IPS-NIHi11 (cell line): ENCODE results near the gene CLDN9.

Experiments used
- DNase-seq: peaks from one replicate; pipeline ENCODE4 v3.0.0; 2012; ENCODE audit warnings: mixed read lengths, low spot score

CLDN9 gene

GRCh38 chr16:2992383-2993081, 20.2 kb upstream of the CLDN9 start:
- DNase-seq, result no peak

- DNase-seq, result peak; percentile 18
Measured at GRCh38 chr16:2996298-2996697, 16.4 kb upstream of the CLDN9 start.

- DNase-seq, result no peak
Measured at GRCh38 chr16:2999929-3000328, 12.8 kb upstream of the CLDN9 start.

- DNase-seq, result no peak
Measured at GRCh38 chr16:3000540-3000939, 12.2 kb upstream of the CLDN9 start.

- no peak for DNase-seq
Measured at GRCh38 chr16:3001316-3001715, 11.4 kb upstream of the CLDN9 start.

GRCh38 chr16:3003582-3004270, 9.0 kb upstream of the CLDN9 start:
- peak; percentile 94 for DNase-seq

- DNase-seq, result no peak
Measured at GRCh38 chr16:3004319-3004718, 8.4 kb upstream of the CLDN9 start.

- no peak for DNase-seq
Measured at GRCh38 chr16:3004781-3005284, 7.9 kb upstream of the CLDN9 start.

- DNase-seq, result no peak
Measured at GRCh38 chr16:3007059-3007956, 5.4 kb upstream of the CLDN9 start.

GRCh38 chr16:3007957-3008689, 4.6 kb upstream of the CLDN9 start:
- DNase-seq, result no peak

- no peak for DNase-seq
Measured at GRCh38 chr16:3008690-3009037, 4.1 kb upstream of the CLDN9 start.

- DNase-seq, result peak; percentile 57
Measured at GRCh38 chr16:3009568-3010390, 2.9 kb upstream of the CLDN9 start.

GRCh38 chr16:3010510-3010909, 2.2 kb upstream of the CLDN9 start:
- DNase-seq, result no peak

GRCh38 chr16:3012246-3012645, 477 bp upstream of the CLDN9 start:
- DNase-seq, result no peak

GRCh38 chr16:3013491-3013951, 798 bp downstream of the CLDN9 start:
- DNase-seq, result no peak

- no peak for DNase-seq
Measured at GRCh38 chr16:3013998-3014690, 1.4 kb downstream of the CLDN9 start.

GRCh38 chr16:3014971-3015370, 2.2 kb downstream of the CLDN9 start:
- DNase-seq, result no peak

- DNase-seq, result no peak
Measured at GRCh38 chr16:3015865-3016521, 3.3 kb downstream of the CLDN9 start.

- DNase-seq, result no peak
Measured at GRCh38 chr16:3017344-3017743, 4.6 kb downstream of the CLDN9 start.
